Glutamatergic neuron (in vitro differentiated cells): ENCODE results near the gene SMAD7. TPM values are rescaled to one million over a fixed set of nuclear protein-coding genes. Genes with fewer than 3 reads are reported as not detected.
A peak's percentile ranks its signal among the peaks of the same experiment; 100 is the strongest.

Experiments used
- DNase-seq: peaks from one replicate; pipeline ENCODE4 v3.0.0; 2022
- H3K27ac Mint-ChIP-seq: one replicate; pipeline ENCODE4 v1.8.0; 2020; ENCODE audit warnings: mild to moderate bottlenecking, mixed read lengths, inconsistent platforms; ENCODE audit not compliant: unreplicated experiment
- H3K27me3 Mint-ChIP-seq: one replicate; pipeline ENCODE4 v1.8.0; 2020; ENCODE audit warnings: mild to moderate bottlenecking, moderate library complexity, mixed read lengths, inconsistent platforms; ENCODE audit not compliant: unreplicated experiment
- H3K36me3 Mint-ChIP-seq: one replicate; pipeline ENCODE4 v1.8.0; 2020; ENCODE audit warnings: mild to moderate bottlenecking, mixed read lengths, inconsistent platforms; ENCODE audit not compliant: unreplicated experiment
- H3K4me1 Mint-ChIP-seq: one replicate; pipeline ENCODE4 v1.8.0; 2020; ENCODE audit warnings: mild to moderate bottlenecking, low read depth, mixed read lengths, inconsistent platforms; ENCODE audit not compliant: unreplicated experiment
- H3K4me3 Mint-ChIP-seq: one replicate; pipeline ENCODE4 v1.8.0; 2020; ENCODE audit warnings: mild to moderate bottlenecking, mixed read lengths, inconsistent platforms; ENCODE audit not compliant: unreplicated experiment
- H3K9me3 Mint-ChIP-seq: one replicate; pipeline ENCODE4 v1.8.0; 2020; ENCODE audit warnings: mild to moderate bottlenecking, moderate library complexity, mixed read lengths, inconsistent platforms; ENCODE audit not compliant: unreplicated experiment
- CTCF ChIP-seq: fragments of 200-600 bp; sonication (generic); IDR thresholded peaks from one replicate; pipeline ENCODE4 v1.5.0; 2021; ENCODE audit not compliant: partially characterized antibody, unreplicated experiment
- long read RNA-seq: library from polyadenylated mRNA; unstranded; transcript quantifications from one replicate; pipeline ENCODE4 v2.0.0, GENCODE V29; 2020; ENCODE audit not compliant: unreplicated experiment
- total RNA-seq: library from RNA; stranded (reverse); fragmentation: NEBNext Ultra II Directional; extraction: Animal tissue kit (Norgen Biotek cat#: 25700); gene quantifications from one replicate; pipeline ENCODE4 v1.2.1, GENCODE V29; 2021; ENCODE audit not compliant: unreplicated experiment

The SMAD7 gene
- total RNA-seq: 10.8 TPM
- long read RNA-seq: 0 reads

GRCh38 chr18:48950536-48951447 lies at the start of gene SMAD7:
SMAD7 (minus strand) TSS chr18:48950965; CDS start chr18:48950424, 541 bp downstream.
- H3K4me1 Mint-ChIP-seq: peaks cover 26% of the 10 kb centered on the region
- peak within 1 kb of the TSS; percentile 82 for H3K27ac Mint-ChIP-seq
- H3K36me3 Mint-ChIP-seq: no peaks in the 10 kb centered on the region
- H3K4me3 Mint-ChIP-seq: peak within 1 kb of the TSS; percentile 95
- peaks cover 10% of the 10 kb centered on the region for H3K27me3 Mint-ChIP-seq
- no peak for TF ChIP-seq CTCF
- DNase-seq: no peak
- peaks cover 16% of the 10 kb centered on the region for H3K9me3 Mint-ChIP-seq

DNA sequence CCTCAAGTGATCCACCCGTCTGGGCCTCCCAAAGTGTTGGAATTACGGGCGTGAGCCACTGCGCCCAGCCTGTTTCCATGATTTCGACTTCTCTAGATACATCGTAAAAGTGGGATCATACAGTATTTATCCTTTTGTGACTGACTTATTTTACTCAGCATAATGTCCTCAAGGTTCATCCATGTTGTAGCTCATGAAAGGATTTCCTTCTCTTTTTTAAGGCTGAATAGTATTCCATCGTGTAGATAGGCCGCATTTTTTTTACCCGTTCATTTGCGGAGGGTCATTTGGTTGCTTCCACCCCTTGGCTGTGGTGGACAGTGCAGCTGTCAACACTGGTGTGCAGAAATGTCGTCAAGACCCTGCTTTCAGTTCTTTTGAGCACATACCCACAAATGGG lies 48.8 kb upstream of the SMAD7 start:
- no peak for TF ChIP-seq CTCF
- Mint-ChIP-seq H3K27me3 (peaks cover 7% of the 10 kb centered on the region), H3K9me3 (peaks cover 2% of the 10 kb centered on the region), H3K36me3 (no peaks in the 10 kb centered on the region), H3K27ac (no peak overlapping the region), H3K4me3 (no peak overlapping the region), H3K4me1 (peaks cover 2% of the 10 kb centered on the region)
- DNase-seq: no peak

- no peak for TF ChIP-seq CTCF
- H3K27me3 Mint-ChIP-seq: peaks cover 4% of the 10 kb centered on the region
- H3K4me1 Mint-ChIP-seq: peaks cover 2% of the 10 kb centered on the region
- H3K36me3 Mint-ChIP-seq: no peaks in the 10 kb centered on the region
- DNase-seq: no peak
- H3K9me3 Mint-ChIP-seq: no peaks in the 10 kb centered on the region
- H3K4me3 Mint-ChIP-seq: no peak overlapping the region
- H3K27ac Mint-ChIP-seq: no peak overlapping the region
These were observed 47.4 kb upstream of the SMAD7 start for GRCh38 chr18:48997985-48998831.

DNA sequence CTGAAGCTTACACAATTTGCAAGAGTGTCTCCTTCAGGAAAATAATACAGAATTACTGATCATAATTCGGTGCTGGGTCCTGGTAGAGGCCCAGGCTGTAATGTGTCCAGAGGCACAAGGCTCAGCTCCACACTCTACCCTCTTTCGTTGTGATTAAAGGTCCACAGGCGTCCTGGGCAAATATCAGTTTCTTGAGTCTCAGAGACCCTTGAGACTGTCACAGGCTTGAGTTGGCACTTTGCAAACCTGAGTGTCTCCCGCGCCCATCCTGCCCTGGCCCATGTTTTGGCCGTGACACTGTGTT lies 46.9 kb upstream of the SMAD7 start:
- no peak for TF ChIP-seq CTCF
- no peak overlapping the region for H3K4me3 Mint-ChIP-seq
- no peaks in the 10 kb centered on the region for H3K9me3 Mint-ChIP-seq
- no peak overlapping the region for H3K27ac Mint-ChIP-seq
- peaks cover 4% of the 10 kb centered on the region for H3K27me3 Mint-ChIP-seq
- H3K36me3 Mint-ChIP-seq: no peaks in the 10 kb centered on the region
- peaks cover 6% of the 10 kb centered on the region for H3K4me1 Mint-ChIP-seq
- no peak for DNase-seq
